Putamen (tissue), 1 donor: ENCODE measurements around the gene SEC14L1.
"Not testable (repeated sequence)": the region's sequence is repeated elsewhere in the genome, so short reads cannot be mapped to it uniquely, and the experiment has no call there.

Source experiments
- DNase-seq: peaks from one replicate; pipeline ENCODE4 v3.0.0-alpha.2; 2016; ENCODE audit warnings: low spot score

The SEC14L1 gene

GRCh38 chr17:77140878-77141767 is at the start of gene SEC14L1:
Gene SEC14L1 (plus strand): TSS chr17:77140969. CDS start chr17:77143597, 2,628 bp downstream.
- DNase-seq, result no peak

DNA sequence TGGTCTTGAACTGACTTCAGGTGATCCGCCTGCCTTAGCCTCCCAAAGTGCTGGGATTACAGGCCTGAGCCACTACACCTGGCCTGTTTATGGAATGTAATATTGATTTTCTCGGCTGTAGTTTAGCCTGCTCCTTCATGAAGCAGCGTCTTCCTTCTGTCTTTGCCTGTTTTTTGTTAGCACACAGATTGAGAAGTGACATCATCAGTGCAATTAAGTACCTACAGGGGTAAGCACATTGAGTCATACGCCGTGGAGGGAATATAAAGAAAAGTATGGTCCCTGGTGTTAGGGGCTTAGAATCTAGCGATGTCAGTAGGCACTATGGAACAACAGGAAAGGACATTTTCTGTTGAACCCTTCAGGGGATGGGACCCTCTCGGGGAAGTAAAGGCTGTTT is 48.7 kb upstream of the SEC14L1 start:
- no peak for DNase-seq

DNA sequence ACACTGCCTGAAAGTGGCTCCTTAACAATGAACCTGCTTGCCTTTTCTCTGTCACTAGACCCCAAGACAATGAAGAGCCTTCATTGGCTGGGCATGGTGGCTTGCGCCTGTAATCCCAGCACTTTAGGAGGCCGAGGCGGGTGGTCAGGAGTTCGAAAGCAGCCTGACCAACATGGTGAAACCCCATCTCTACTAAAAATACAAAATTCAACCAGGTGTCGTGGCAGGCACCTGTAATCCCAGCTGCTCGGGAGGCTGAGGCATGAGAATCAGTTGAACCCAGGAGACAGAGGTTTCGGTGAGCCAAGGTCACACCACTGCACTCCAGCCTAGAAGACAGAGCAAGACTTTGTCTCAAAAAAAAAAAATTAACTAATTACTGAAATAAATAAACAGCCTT is 45.3 kb upstream of the SEC14L1 start:
- no peak for DNase-seq

GRCh38 chr17:77096570-77097214 is 44.1 kb upstream of the SEC14L1 start:
- DNase-seq, result peak; percentile 61

GRCh38 chr17:77097631-77098180 is 43.1 kb upstream of the SEC14L1 start:
- DNase-seq, result no peak

GRCh38 chr17:77098884-77099545 is 41.8 kb upstream of the SEC14L1 start:
- DNase-seq, result peak; percentile 94

GRCh38 chr17:77099997-77100396 is 40.8 kb upstream of the SEC14L1 start:
- peak; percentile 65 for DNase-seq

GRCh38 chr17:77101521-77102410 is 39.0 kb upstream of the SEC14L1 start:
- no peak for DNase-seq

DNA sequence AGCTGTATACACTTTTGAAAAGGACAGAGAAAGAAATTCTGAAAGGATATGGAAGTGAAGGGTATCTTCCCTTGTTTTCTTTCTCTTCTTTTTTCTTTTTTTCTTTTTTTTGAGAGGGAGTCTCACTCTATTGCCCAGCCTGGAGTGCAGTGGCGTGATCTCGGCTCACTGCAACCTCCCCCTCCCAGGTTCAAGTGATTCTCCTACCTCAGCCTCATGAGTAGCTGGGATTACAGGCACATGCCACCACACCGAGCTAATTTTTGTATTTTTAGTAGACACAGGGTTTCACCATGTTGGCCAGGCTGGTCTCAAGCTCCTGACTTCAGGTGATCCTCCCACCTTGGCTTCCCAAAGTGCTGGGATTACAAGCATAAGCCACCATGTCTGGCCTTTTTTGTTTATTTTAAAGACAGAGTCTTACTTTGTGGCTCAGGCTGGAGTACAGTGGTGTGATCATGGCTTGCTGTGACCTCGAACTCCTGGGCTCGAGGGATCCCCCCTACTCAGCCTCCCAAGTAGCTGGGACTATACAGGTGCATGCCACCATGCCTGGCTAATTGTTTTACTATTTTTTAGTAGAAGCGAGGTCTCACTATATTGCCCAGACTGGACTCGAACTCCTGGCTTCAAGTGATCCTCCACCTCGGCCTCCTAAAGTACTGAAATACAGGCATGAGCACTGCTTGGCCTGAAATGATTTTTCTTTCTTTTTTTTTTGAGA is 38.2 kb upstream of the SEC14L1 start:
- DNase-seq, result not testable (repeated sequence)

GRCh38 chr17:77105706-77106105 is 35.1 kb upstream of the SEC14L1 start:
- no peak for DNase-seq

- DNase-seq, result no peak
Observed at GRCh38 chr17:77106874-77107358, 33.9 kb upstream of the SEC14L1 start.

GRCh38 chr17:77107506-77108433 is 33.0 kb upstream of the SEC14L1 start:
- no peak for DNase-seq

GRCh38 chr17:77109159-77109759 is 31.5 kb upstream of the SEC14L1 start:
- no peak for DNase-seq

DNA sequence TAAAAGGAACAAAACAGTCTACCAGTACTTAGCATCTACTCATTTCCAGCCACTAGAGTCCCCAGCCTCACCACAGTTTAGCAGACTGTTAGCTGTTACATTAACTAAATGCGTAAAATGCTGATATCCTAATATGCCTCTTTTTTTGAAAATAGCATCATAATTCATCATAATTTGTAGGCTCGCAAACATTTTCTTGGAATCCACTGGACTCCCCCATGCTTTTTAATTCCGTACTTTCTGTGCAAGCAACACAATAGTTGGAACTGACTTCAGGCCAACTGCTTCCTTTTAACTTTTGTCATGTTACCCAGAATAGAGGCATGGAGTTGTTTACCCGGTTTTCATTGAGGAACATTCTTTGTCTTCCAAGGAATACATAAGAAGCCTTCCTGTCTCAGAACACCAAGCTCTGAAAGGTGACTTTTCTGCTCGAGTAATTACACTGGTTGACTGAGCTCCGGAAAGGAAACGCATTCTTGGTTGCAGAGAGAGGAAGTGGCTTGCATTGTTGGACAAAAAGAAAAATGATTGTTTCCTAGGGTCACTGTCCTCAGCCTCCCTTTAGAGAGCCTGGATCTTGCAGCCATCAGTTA is 30.9 kb upstream of the SEC14L1 start:
- no peak for DNase-seq

DNA sequence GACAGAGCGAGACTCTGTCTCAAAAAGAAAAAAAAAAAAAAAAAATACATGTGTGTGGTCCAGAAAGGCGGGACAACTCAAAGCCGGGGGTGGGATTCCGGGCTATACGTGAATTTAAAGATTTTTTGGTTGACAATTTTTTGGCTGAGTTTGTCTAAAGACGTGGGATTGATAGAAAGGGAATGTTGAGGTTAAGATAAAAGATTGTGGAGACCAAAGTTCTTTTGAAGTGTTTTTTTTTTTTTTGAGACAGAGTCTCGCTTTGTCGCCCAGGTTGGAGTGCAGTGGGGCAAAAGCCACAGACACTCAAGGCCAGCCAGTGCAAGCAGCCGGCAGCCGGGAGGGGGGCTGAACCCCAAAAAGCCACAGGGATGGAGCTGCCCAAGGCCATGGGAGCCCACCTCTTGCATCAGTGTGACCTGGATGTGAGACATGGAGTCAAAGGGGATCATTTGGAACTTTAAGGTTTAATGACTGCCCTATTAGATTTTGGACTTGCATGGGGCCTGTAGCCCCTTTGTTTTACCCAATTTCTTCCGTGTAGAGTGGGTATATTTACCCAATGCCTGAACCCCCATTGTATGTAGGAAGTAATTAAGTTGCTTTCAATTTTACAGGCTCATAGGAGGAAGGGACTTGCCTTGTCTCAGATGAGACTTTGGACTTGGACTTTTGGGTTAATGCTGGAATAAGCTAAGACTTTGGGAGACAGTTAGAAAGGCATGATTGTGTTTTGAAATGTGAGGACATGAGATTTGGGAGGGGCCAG is 29.4 kb upstream of the SEC14L1 start:
- DNase-seq, result not testable (repeated sequence)

DNA sequence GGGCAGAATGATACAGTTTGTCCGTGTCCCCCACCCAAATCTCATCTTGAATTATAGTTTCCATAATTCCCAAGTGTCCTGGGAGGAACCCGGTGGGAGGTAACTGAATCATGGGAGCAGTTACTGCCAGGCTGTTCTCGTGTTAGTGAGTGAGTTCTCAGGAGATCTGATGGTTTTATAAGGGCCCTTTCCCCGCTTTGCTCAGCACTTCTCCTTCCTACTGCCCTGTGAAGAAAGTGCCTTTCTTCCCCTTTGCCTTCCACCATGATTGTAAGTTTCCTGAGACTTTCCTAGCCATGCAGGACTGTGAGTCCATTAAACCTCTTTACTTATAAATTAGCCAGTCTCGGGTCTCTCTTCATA is 28.9 kb upstream of the SEC14L1 start:
- DNase-seq, result no peak

GRCh38 chr17:77115510-77115909 is 25.3 kb upstream of the SEC14L1 start:
- DNase-seq, result no peak

DNA sequence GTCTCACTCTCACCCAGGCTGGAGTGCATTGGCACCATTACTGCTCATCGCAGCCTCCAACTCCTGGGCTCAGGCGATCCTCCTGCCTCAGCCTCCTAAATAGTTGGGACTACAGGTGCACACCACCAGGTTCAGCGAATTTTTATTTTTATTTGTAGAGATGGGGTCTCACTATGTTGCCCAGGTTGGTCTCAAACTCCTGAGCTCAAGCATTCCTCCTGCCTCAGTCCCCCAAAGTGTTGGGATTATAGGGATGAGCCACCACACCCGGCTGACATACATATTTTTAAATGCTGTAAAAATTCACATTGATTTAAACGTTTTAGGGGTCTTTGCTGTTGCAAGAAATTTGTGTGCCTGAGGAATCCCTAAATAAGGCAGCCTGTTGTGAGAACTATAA is 24.8 kb upstream of the SEC14L1 start:
- DNase-seq, result no peak
